ENCODE data around the gene ARRB1. TPM values are rescaled to one million over a fixed set of nuclear protein-coding genes. Genes with fewer than 3 reads are reported as not detected.

The ARRB1 gene
- total RNA-seq, 1 donor from 2014 or later, result 38.0 TPM

DNA sequence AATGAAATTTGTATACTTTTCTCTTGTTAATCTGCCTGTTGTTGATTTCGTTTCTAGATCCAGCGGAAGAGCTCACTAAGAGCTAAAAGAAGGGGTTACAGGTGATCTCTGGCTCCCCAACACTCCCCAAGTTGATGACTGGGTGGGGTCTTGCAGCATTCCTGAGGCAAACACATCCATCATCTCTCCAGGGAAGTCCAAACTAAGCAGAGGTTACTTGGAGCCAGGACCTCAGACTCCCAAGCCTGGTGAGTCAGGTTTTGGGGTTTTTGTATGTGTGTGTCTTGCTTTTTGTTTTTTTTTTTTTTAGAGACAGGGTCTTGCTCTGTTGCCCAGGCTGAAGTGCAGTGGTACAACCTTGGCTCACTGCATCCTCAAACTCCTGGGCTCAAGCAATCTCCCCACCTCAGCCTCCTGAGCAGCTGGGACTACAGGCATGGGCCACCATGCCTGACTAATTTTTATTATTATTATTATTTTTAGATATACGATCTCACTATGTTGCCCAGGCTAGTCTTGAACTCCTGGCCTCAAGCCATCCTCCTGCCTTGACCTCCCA lies 36.4 kb upstream of the ARRB1 start:
- Mint-ChIP-seq H3K9me3 (ENCODE audit: unreplicated experiment) (no peaks in the 10 kb centered on the region), H3K27me3 (ENCODE audit: unreplicated experiment) (no peaks in the 10 kb centered on the region), H3K4me3 (ENCODE audit: unreplicated experiment) (no peak overlapping the region), H3K27ac (ENCODE audit: unreplicated experiment) (no peak overlapping the region), H3K4me1 (ENCODE audit: low read depth, unreplicated experiment) (no peaks in the 10 kb centered on the region), H3K36me3 (ENCODE audit: unreplicated experiment) (no peaks in the 10 kb centered on the region)
- TF ChIP-seq, protein P1, sequence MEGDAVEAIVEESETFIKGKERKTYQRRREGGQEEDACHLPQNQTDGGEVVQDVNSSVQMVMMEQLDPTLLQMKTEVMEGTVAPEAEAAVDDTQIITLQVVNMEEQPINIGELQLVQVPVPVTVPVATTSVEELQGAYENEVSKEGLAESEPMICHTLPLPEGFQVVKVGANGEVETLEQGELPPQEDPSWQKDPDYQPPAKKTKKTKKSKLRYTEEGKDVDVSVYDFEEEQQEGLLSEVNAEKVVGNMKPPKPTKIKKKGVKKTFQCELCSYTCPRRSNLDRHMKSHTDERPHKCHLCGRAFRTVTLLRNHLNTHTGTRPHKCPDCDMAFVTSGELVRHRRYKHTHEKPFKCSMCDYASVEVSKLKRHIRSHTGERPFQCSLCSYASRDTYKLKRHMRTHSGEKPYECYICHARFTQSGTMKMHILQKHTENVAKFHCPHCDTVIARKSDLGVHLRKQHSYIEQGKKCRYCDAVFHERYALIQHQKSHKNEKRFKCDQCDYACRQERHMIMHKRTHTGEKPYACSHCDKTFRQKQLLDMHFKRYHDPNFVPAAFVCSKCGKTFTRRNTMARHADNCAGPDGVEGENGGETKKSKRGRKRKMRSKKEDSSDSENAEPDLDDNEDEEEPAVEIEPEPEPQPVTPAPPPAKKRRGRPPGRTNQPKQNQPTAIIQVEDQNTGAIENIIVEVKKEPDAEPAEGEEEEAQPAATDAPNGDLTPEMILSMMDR (IDR thresholded peaks at IDR 0.05; ENCODE audit: partially characterized antibody, unreplicated experiment), result no peak
- no peak for DNase-seq

DNA sequence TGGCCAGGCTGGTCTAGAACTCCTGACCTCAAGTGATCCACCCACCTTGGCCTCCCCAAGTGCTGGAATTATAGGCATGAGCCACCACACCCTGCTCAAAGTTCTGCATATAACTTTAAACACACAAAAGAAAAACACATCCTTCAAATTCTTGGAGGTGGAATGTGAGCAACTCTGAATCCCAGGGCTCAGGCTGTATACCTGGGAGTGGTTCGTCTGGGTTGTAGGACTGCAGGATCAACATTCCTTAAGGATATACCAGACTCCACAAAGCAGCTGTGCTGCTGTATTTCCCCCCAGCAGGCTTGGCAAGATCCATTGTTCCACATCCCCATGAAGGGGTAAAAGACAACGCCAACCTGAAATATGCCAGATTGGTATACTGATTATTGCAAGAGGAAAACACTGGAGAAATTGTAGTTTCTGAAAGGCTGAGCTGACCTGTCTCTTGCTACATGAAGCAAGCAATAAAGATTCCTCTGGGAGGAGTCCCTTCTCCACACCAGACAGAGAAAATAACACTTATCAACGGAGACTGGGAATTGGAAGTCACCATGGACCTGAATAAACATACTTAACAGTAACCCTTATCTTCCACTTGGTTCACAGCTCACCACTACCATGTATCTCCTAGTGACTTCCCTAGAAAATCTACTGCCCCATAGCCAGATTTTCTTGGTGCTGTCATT lies 35.6 kb upstream of the ARRB1 start:
- Mint-ChIP-seq H3K4me3 (ENCODE audit: unreplicated experiment) (no peak overlapping the region), H3K4me1 (ENCODE audit: low read depth, unreplicated experiment) (no peaks in the 10 kb centered on the region), H3K9me3 (ENCODE audit: unreplicated experiment) (no peaks in the 10 kb centered on the region), H3K27ac (ENCODE audit: unreplicated experiment) (no peak overlapping the region), H3K27me3 (ENCODE audit: unreplicated experiment) (no peaks in the 10 kb centered on the region), H3K36me3 (ENCODE audit: unreplicated experiment) (no peaks in the 10 kb centered on the region)
- TF ChIP-seq, protein P1 (IDR thresholded peaks at IDR 0.05; ENCODE audit: partially characterized antibody, unreplicated experiment), result no peak
- DNase-seq, result no peak

DNA sequence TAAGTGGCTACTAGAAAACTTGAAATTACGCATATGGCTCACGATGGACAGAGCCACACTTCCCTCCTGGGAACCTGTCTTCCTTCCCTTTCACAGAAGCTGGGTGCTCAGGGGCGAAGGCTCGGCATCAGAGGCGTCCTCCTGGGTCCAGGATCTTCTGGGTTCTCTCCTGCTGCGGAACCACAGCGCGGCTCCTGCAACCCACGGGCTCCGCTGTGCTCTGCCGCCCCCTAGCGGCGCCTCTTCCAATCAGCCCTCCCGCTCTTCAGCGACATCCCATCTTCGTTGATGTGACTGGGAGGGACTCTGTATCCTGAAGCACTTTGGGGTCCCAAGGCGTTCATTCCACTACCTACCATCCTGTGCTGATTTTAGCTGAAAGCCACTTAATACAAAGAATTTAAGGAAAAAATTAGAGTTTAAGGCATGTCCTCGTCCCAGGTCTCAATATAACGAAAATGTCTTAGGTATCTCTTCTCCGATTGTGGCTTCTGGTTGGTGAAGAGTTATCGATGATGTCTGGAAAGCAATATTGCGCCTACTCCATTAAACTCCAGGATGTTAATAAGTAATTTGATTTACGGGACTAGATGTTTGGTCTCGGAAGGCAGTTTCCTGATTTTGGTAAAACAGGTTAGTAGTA lies 33.1 kb upstream of the ARRB1 start:
- TF ChIP-seq, protein P1 (IDR thresholded peaks at IDR 0.05; ENCODE audit: partially characterized antibody, unreplicated experiment), result peak; percentile 98
- Mint-ChIP-seq H3K4me3 (ENCODE audit: unreplicated experiment) (no peak overlapping the region), H3K36me3 (ENCODE audit: unreplicated experiment) (no peaks in the 10 kb centered on the region), H3K27ac (ENCODE audit: unreplicated experiment) (no peak overlapping the region), H3K4me1 (ENCODE audit: low read depth, unreplicated experiment) (no peaks in the 10 kb centered on the region), H3K27me3 (ENCODE audit: unreplicated experiment) (no peaks in the 10 kb centered on the region), H3K9me3 (ENCODE audit: unreplicated experiment) (peaks cover 3% of the 10 kb centered on the region)
- peak; percentile 80 for DNase-seq

- Mint-ChIP-seq H3K9me3 (ENCODE audit: unreplicated experiment) (peaks cover 3% of the 10 kb centered on the region), H3K27me3 (ENCODE audit: unreplicated experiment) (no peaks in the 10 kb centered on the region), H3K4me3 (ENCODE audit: unreplicated experiment) (no peak overlapping the region), H3K27ac (ENCODE audit: unreplicated experiment) (no peak overlapping the region), H3K4me1 (ENCODE audit: low read depth, unreplicated experiment) (no peaks in the 10 kb centered on the region), H3K36me3 (ENCODE audit: unreplicated experiment) (no peaks in the 10 kb centered on the region)
- TF ChIP-seq, protein P1 (IDR thresholded peaks at IDR 0.05; ENCODE audit: partially characterized antibody, unreplicated experiment), result no peak
- DNase-seq, result no peak
Observed at GRCh38 chr11:75383246-75383645, 31.8 kb upstream of the ARRB1 start.

Measured in glutamatergic neuron (in vitro differentiated cells).